Caki2 (cell line): ENCODE measurements around the gene PPP1R3E. TPM values are rescaled to one million over a fixed set of nuclear protein-coding genes. Genes with fewer than 3 reads are reported as not detected.
"Not testable (repeated sequence)": the region's sequence is repeated elsewhere in the genome, so short reads cannot be mapped to it uniquely, and the experiment has no call there.

Experiments used
- DNase-seq: peaks from one replicate; pipeline ENCODE4 v3.0.0-alpha.2; 2015; ENCODE audit warnings: low read depth
- in situ Hi-C: cut with HindIII; loops from 2 replicates; pipeline ENCODE4 v1.10.0; 2016; ENCODE audit warnings: low sequenced_read_pairs, low pct_unique_long_range_greater_than_20kb, mixed read lengths
- total RNA-seq: library from RNA; depleted of rRNA; stranded (reverse); fragments of >200 nt; shearing (Covaris generic); gene quantifications from 2 replicates; pipeline ENCODE4 v1.2.3, GENCODE V29; 2014; ENCODE audit warnings: low replicate concordance

Gene PPP1R3E
- total RNA-seq, 1 experiment from 2014 or later, result 1.1 TPM

GRCh38 chr14:23300687-23301223, 1.9 kb downstream of the PPP1R3E start:
- DNase-seq, result peak; percentile 46
- in situ Hi-C loops, result no loop called here

GRCh38 chr14:23299986-23300686, 2.5 kb downstream of the PPP1R3E start:
- in situ Hi-C loops, result no loop called here
- DNase-seq, result no peak

- in situ Hi-C loops, result no loop called here
- peak; percentile 54 for DNase-seq
Observed at GRCh38 chr14:23299211-23299957, 3.3 kb downstream of the PPP1R3E start.

GRCh38 chr14:23297611-23298277, 4.9 kb downstream of the PPP1R3E start:
- no peak for DNase-seq

GRCh38 chr14:23297096-23297495, 5.6 kb downstream of the PPP1R3E start:
- no peak for DNase-seq
- in situ Hi-C loops, result no loop called here

More at GRCh38 chr14:23297611-23298277, 4.9 kb downstream of the PPP1R3E start:
- in situ Hi-C loops, result no loop called here

- in situ Hi-C loops, result no loop called here
- no peak for DNase-seq
Observed at GRCh38 chr14:23296012-23296777, 6.5 kb downstream of the PPP1R3E start.

- in situ Hi-C loops, result no loop called here
- DNase-seq, result peak; percentile 54
Observed at GRCh38 chr14:23294734-23295561, 7.7 kb downstream of the PPP1R3E start.

GRCh38 chr14:23286902-23287479, 15.7 kb downstream of the PPP1R3E start:
- in situ Hi-C loops, result no loop called here
- DNase-seq, result no peak

GRCh38 chr14:23286020-23286901, 16.4 kb downstream of the PPP1R3E start, which contains the start of gene HOMEZ:
HOMEZ (minus strand) TSS chr14:23286132; CDS start chr14:23285952, 180 bp downstream.
- in situ Hi-C loops, result no loop called here
- DNase-seq, result peak; percentile 93

GRCh38 chr14:23285530-23286019, 17.1 kb downstream of the PPP1R3E start:
- in situ Hi-C loops, result no loop called here
- no peak for DNase-seq

- in situ Hi-C loops, result no loop called here
- no peak for DNase-seq
Observed at GRCh38 chr14:23284654-23285529, 17.8 kb downstream of the PPP1R3E start.

- no peak for DNase-seq
- in situ Hi-C loops, result no loop called here
Observed at GRCh38 chr14:23281247-23281646, 21.4 kb downstream of the PPP1R3E start.

- in situ Hi-C loops, DNase-seq: not testable (repeated sequence)
Observed at GRCh38 chr14:23277928-23278327, 24.7 kb downstream of the PPP1R3E start.

GRCh38 chr14:23277189-23277588, 25.5 kb downstream of the PPP1R3E start:
- no peak for DNase-seq
- in situ Hi-C loops, result no loop called here

GRCh38 chr14:23275412-23275811, 27.2 kb downstream of the PPP1R3E start:
- in situ Hi-C loops, result no loop called here
- no peak for DNase-seq
